ENCODE data around the gene ITGAD. TPM values are rescaled to one million over a fixed set of nuclear protein-coding genes. Genes with fewer than 3 reads are reported as not detected.

ITGAD gene
- total RNA-seq, 1 experiment from 2014 or later = not detected

- TF ChIP-seq, protein P1, sequence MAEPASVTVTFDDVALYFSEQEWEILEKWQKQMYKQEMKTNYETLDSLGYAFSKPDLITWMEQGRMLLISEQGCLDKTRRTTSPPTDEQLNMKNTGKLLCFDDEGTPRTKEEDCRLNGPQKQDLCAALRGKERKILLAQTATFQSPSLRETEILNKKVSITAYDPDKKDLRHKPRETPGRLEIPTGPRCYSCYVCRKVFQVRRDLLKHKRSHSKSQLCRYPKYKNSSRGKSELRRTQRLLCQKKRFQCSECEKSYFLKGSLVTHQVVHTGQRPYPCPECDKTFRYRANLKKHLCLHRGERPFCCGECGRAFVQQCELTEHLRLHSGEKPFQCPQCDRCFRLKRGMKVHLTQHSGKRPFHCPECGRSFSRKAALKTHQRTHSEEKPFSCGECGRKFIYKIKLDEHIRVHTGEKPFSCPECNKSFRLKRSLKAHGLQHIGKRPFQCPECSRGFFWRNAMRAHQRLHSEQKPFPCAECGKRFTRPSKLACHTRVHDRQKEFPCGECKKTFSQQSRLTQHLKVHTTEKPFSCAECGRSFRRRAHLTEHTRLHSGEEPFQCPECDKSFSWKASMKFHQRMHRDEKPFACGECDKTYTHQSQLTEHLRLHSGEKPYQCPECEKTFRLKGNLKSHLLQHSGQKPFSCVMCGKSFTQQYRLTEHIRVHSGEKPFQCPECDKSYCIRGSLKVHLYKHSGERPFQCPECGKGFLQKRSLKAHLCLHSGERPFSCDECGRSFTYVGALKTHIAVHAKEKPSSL (CRISPR knock-in tag; conservative IDR thresholded peaks at IDR 0.05) = no peak
- TF ChIP-seq, protein P2, sequence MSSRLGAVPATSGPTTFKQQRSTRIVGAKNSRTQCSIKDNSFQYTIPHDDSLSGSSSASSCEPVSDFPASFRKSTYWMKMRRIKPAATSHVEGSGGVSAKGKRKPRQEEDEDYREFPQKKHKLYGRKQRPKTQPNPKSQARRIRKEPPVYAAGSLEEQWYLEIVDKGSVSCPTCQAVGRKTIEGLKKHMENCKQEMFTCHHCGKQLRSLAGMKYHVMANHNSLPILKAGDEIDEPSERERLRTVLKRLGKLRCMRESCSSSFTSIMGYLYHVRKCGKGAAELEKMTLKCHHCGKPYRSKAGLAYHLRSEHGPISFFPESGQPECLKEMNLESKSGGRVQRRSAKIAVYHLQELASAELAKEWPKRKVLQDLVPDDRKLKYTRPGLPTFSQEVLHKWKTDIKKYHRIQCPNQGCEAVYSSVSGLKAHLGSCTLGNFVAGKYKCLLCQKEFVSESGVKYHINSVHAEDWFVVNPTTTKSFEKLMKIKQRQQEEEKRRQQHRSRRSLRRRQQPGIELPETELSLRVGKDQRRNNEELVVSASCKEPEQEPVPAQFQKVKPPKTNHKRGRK (CRISPR knock-in tag; IDR thresholded peaks at IDR 0.05; ENCODE audit: borderline replicate concordance) = no peak
- TF ChIP-seq NFYB (CRISPR knock-in tag; conservative IDR thresholded peaks at IDR 0.05; ENCODE audit: low read depth) = no peak
- TF ChIP-seq TEAD1 (CRISPR knock-in tag; IDR thresholded peaks at IDR 0.05) = no peak
- TF ChIP-seq TEAD4 (CRISPR knock-in tag; IDR thresholded peaks at IDR 0.05) = no peak
- TF ChIP-seq, protein P3, sequence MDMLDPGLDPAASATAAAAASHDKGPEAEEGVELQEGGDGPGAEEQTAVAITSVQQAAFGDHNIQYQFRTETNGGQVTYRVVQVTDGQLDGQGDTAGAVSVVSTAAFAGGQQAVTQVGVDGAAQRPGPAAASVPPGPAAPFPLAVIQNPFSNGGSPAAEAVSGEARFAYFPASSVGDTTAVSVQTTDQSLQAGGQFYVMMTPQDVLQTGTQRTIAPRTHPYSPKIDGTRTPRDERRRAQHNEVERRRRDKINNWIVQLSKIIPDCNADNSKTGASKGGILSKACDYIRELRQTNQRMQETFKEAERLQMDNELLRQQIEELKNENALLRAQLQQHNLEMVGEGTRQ (CRISPR knock-in tag; IDR thresholded peaks at IDR 0.05) = peak; percentile 0; the same call in 1 of the 2 replicates
- TF ChIP-seq ZNF121 (CRISPR knock-in tag; IDR thresholded peaks at IDR 0.05) = no peak
- no peak for TF ChIP-seq ATF3 (CRISPR knock-in tag; conservative IDR thresholded peaks at IDR 0.05)
Observed at GRCh38 chr16:31459687-31460581, 66.8 kb downstream of the ITGAD start (continued).

- ChIA-PET POLR2A (interaction anchor here (0.5 to 3.4 kb wide), 6 partner anchors 11 to 276 kb away, joined by 3 to 13 read pairs (median 4); partner anchors contain the start of gene TGFB1I1), CTCF (interaction anchor here (0.6 to 12.2 kb wide), 34 partner anchors 8 to 519 kb away, joined by 3 to 221 read pairs (median 4); partner anchors contain the start of genes HSD3B7, PYCARD, PYDC1 and RUSF1)
- Mint-ChIP-seq H3K4me1 (peaks cover 18% of the 10 kb centered on the region), H3K27ac (peak overlapping the region; percentile 89), H3K36me3 (peaks cover 13% of the 10 kb centered on the region; the same call in 1 of the 2 replicates), H3K9me3 (no peaks in the 10 kb centered on the region), H3K4me3 (peak overlapping the region; percentile 88), H3K27me3 (ENCODE audit: low read depth) (no peaks in the 10 kb centered on the region)
- ATAC-seq = no peak
- DNase-seq (ENCODE audit: low spot score) = no peak
- TF ChIP-seq GTF2I (CRISPR knock-in tag; conservative IDR thresholded peaks at IDR 0.05) (peak; percentile 71; the same call in 1 of the 2 replicates), TP53 (CRISPR knock-in tag; IDR thresholded peaks at IDR 0.05) (no peak), ERG (CRISPR knock-in tag; IDR thresholded peaks at IDR 0.05) (no peak), ZNF281 (CRISPR knock-in tag; IDR thresholded peaks at IDR 0.05) (no peak)
Observed at GRCh38 chr16:31460582-31461002, 67.5 kb downstream of the ITGAD start.
